Right ventricle myocardium inferior (tissue), 1 donor: ENCODE results near the gene MAML2. TPM values are rescaled to one million over a fixed set of nuclear protein-coding genes. Genes with fewer than 3 reads are reported as not detected.
A peak's percentile ranks its signal among the peaks of the same experiment; 100 is the strongest.
"Not testable (repeated sequence)": the region's sequence is repeated elsewhere in the genome, so short reads cannot be mapped to it uniquely, and the experiment has no call there.

ENCODE experiments used
- ATAC-seq: fragments of 200-7000 bp; cut with Tn5 transposase; one replicate; pipeline ENCODE4 v1.9.1; 2020; ENCODE audit warnings: mild to moderate bottlenecking, moderate library complexity
- DNase-seq: peaks from one replicate; pipeline ENCODE4 v3.0.0; 2021; ENCODE audit errors: missing footprints
- intact Hi-C: fragments of 100-400 bp; cut with DNase I; formaldehyde crosslinking; loops from one replicate; pipeline ENCODE4 v1.11.0; 2022
- total RNA-seq: library from RNA; stranded (reverse); fragmentation: NEBNext Ultra II Directional; extraction: Animal tissue kit (Norgen Biotek cat#: 25700); gene quantifications from one replicate; pipeline ENCODE4 v1.2.1, GENCODE V29; 2021
- donor health status: DM: no; HTN: yes; CAD: no; lungs with severe emphysema.

Gene MAML2
- total RNA-seq, 1 donor from 2014 or later: 5.2 TPM

DNA sequence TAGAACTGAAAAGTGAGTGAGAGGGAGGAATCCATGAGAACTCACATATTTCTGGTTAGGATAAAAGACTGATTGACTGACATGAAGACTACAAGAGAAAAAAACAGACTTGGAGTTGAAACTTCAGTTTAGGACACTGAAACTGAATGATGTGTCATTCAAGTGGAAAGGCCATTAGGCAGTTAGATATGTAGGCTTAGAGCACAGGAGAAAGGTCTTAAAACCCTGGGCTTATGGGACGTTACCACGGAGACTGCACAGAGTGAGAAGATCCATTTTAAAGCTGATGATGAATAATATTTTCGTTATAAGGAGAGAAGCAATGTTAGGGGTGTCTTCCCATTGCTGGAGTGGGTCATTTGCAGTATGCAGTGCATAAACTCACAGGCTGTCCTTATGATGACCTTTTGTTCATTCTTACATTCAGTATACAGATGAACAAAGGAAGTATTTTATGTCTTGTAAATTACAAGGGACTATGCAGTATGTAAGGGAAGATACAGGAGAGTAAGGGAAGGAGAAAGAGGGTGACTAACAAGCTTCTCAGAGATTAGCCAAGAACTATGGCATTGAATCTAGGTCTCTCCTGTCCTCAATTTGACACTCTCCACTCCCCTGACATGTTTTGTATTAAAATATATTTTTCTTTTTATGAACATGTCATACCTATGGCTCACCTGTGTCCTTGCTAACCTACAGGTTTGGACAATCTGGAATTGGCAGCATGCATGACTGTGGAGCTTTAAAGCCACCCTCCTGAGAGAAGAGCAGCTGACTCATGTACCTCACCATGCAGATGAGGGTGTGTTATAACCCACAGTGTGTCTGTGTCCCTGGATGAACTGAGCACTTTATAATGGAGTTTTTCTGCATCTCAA lies 63.7 kb downstream of the MAML2 start:
- no peak for ATAC-seq
- intact Hi-C loops: no loop called here
- no peak for DNase-seq

DNA sequence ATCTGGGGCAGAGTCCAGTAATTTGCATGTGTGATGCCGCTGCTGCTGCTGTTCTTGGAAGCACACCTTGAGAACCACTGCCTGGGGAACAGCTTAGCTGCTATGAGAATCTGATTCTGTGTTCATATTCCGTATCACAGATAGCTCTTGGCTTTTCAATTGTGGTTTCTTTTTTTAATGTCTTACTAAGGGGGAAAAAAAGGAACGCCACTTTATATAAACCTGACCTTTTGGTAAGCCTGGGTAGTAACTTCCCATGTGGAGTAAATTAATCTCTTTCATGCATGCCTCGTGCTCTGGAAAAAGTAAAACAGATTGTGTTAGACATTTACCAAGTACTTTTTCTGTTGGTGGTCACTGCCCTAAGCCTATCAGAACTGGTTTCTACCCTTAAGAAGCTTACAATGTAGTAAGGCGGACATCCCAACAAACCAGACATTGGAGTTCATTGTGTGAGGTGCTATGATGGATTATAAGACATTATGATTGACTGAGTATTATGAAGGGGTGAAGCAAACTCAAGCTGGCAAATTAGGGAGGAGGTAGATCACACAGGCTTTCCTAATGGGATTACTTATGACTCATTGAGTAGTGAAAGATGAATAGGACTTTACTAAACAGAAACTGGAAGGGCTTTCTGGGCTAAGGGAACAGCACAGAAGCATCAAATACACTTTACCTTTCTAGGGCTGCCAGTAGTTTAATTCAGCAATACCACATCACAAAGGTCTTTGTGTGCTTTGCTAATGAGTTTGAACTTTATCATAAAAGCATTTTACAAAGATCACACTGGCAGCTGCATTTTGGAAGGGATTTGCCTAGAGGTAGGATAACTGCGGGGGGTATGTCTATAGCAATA lies 64.7 kb downstream of the MAML2 start:
- intact Hi-C loops: no loop called here
- ATAC-seq (no peak), DNase-seq (no peak)

DNA sequence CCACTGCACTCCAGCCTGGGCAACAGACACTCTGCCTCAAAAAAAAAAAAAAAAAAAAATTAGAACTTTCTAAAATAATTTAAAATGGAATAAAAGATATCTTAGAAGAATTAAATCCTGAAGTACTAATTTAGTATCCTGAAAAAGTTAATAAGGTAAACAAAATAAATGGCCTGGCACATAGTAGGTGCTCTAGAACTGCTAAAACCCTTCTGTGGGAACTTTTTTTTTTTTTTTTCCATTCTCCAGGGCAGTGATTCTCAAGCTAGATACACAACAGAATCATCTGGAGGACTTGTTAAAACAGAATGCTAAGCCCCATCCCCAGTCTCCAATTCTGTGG lies 65.3 kb downstream of the MAML2 start:
- ATAC-seq (no peak), DNase-seq (no peak)
- intact Hi-C loops: no loop called here

DNA sequence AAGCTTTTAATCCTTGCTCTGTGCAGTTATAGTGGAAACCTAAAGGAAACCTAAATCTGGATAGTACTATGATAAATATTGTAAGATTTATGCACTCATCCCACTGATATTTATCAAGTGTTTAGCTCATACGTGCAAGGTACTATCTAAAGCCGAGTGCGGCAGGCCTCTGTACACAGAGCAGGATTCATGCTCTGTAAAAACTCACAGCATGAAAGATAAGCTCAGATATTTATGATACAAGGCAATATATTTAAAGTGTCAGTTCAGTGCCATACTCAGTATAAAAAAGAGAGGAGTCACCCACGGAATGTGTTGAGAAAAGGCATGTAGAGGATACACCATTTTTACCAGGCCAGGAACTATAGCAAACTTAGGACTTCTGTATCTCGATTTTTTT lies 66.2 kb downstream of the MAML2 start:
- DNase-seq (no peak), ATAC-seq (no peak)
- intact Hi-C loops: no loop called here

DNA sequence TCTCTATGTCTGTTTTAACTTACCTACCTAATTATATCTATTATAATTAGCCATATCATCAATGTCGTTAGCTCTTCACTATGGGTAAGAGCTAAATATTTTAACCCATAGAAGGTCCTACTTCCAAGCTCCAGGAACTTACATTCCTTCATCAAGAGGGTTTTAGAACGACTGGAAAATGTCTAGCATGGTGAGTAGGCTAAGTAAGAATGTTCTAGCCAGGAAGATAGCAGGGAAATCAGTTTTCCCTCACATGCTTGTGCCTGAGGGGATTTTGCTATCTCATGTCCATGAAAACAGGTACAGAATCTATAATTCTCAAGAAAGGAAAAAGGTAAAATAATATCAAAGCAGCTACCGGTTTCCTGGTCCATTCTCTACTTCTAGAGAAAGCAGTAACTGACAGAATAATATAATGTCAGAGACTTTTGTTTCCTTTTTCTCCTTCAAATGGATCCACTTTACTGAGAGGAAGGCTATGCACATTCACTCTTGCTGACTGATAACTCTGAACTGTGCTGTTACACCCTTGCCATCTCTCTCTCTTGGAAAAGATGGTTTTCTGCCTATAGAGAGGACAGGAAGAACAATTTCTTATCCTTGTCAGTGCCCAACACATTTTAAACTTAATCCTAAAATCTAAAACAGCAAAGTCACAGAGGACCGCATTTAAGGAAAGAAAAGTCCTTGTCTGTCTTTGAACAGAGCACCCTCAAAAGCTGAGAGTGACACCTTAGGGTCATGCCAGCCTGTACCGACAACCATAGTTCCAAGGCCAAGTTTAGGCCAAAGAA lies 67.0 kb downstream of the MAML2 start:
- intact Hi-C loops: no loop called here
- DNase-seq (no peak), ATAC-seq (no peak)

DNA sequence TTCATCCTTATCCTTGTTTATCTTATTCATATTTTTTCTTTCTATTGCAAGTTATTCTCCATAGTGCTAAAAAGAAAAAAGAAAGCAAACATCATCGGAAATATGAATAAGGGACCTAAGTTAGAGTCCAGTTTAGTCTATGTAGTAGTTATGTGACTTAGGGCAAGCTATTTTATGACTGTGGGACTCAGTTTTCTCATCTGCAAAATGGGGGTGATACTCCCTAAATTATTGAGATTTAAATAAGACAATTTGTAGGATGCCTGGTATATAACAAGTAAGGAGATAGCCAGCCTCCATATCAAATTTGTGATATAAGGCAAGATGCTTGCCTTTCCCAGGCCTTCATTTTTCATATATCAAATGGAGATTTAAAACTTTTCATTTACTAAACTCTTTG lies 69.5 kb downstream of the MAML2 start:
- ATAC-seq (no peak), DNase-seq (no peak)
- intact Hi-C loops: no loop called here

DNA sequence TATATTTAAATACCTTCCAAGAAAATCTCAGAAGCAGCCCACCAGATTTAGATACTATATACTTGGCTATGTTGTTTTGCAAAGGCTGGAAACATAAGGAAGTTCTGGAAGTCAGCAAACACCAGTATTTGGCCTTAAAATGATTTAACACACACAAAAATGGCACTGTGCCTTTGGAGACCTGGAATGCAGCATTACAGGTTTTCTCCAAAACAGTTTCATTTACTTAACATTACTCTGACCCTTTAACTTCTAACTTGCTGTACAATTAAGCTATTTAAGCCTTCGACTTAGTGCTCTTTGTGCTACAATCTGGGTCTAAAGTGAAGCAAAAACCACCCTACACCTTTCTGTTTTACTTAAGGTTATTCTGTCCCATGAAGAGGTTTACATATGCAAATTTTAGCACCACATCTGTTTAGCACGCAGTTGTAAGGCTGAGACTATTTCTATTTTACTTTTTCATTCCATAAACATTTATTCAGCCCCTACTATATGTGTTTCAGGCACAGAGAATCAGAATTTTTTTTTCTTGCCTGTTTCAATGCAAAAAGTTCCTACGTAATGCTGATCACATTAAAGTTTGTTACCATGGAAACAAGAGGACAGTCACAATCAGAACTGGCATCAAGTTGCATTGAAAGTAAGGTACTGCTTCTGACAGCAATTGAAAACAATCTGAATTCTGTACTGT lies 70.3 kb downstream of the MAML2 start:
- intact Hi-C loops: no loop called here
- no peak for ATAC-seq
- no peak for DNase-seq

DNA sequence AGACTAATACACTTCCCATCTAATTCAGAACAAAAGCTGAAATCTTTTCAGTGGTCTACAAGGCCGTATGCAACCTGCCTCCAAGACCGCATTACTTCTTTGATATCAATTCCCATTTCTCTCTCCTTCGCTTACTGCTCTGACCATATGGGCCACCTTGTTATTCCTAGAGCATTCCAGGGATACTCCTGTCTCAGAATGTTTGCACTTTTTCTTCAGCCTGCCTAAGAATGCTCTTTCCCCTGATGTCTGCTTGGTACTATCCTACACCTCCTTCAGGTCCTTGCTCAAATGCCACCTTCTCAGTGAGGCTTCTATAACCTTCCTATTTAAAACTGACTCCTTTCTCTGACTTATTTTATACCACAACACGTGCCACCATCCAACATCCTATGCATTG lies 71.2 kb downstream of the MAML2 start:
- ATAC-seq (no peak), DNase-seq (no peak)
- intact Hi-C loops: no loop called here

DNA sequence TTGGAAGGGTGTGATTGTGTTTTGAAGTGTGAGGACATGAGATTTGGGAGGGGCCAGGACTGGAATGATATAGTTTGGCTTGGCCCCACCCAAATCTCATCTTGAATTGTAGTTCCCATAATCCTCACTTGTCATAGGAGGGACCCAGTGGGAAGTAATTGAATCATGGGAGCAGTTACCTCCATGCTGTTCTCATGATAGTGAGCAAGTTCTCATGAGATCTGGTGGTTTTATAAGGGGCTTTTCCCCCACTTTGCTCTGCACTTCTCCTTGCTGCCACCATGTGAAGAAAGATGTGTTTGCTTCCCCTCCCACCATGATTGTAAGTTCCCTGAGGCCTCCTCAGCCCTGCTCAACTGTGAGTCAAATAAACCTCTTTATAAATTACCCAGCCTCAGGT lies 71.6 kb downstream of the MAML2 start:
- ATAC-seq, DNase-seq, intact Hi-C loops: not testable (repeated sequence)

DNA sequence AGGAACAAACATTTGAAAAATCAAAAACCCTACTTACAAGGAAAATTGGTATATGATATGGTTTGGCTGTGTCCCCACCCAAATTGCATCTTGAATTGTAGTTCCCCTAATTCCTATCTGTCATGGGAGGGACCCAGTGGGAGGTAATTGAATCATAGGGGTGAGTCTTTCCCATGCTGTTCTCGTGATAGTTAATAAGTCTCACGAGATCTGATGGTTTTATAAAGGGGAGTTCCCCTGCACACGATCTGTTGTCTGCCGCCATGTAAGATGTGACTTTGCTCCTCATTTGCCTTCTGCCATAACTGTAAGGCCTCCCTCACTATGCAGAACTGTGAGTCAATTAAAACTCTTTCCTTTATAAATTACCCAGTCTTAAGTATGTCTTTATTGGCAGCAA lies 74.5 kb downstream of the MAML2 start:
- intact Hi-C loops, ATAC-seq, DNase-seq: not testable (repeated sequence)

DNA sequence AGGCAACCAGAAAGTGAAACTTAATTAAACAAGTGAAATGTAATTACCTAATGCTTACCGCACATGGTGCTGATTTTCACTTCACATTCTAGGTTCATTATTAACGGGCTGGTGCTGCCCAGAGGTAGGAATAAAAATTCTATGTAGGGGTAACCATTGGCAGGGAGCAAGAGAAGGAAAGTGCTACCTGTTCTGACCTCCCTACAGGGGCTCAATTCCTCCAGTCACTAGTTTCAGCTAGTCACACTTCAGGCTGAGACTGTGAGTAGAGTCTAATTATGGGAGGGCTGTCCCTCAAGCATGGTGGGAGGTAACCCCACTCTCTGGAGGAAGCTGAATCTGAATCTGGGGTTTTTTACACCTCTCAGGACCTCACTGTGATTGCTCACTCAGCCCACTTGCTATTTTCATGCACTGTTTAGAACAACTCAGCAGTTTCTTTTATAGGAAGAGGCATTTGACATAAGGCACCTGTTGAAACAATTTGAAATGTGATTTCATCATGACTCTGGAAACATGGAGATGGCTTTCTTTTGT lies 75.4 kb downstream of the MAML2 start:
- intact Hi-C loops: no loop called here
- ATAC-seq (peak; percentile 22), DNase-seq (no peak)

DNA sequence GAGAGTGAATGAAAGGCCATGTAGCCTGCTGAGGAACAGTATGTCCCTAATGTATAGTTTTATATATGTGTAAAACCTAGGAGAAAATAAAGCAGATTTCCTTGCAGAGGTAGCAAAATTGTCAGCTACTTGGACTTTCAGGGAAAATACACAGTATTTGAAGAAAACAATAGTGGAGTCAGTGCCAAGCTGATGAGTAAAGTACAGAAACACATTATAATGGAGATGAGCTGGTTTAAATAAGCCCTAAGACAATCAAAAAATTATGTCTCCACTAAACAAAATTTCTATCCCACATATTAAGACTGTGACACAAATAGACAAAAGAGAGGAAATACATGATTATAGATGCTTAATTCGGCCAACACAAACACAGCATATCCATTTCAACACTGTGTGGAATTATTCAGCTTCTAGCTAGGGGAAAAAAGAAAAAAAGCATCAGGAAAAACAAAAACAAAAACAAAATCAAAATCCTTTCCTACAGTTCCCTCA lies 75.9 kb downstream of the MAML2 start:
- intact Hi-C loops: no loop called here
- ATAC-seq (no peak), DNase-seq (no peak)

DNA sequence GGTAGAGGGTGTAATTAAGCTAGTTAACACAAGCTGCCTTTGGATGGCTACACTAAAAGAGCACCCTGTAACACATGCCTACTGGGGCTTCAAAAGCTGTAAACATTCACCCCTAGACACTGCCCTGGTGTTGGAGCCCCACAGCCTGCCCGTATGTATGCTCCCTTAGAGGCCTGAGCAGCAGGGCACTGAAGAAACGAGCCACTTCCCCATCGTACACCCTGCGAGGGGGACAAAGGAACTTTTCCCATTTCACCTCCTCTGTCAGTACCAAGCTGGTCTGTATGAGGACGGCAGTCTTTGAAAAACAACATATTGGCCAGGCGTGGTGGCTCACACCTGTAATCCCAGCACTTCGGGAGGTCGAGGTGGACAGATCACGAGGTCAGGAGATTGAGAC lies 77.0 kb downstream of the MAML2 start:
- DNase-seq (peak; percentile 62), ATAC-seq (no peak)
- intact Hi-C loops: no loop called here

DNA sequence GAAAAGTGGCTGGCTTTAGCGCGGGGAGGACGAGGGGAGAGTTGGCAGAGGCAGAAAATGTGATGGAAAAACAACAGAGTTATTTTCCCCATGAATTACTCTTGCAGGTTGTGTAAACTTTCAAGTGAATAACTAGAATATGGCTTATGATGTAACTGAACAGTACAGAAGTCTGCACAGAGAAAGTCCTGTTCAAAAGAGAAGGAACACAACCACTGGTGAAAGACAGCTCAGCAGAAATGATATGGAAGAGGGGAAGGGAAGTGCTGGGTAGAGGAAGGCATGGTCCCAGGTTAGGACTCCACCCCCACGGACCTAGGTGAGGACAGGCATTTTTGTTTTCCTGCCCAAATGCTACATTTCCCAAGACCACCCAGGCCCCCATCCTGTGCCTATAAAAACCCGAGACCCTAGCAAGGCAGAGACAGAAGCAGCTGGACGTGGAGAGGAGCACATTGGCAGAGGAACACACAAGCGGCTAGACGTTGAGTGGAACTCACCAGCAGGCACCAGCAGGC lies 77.7 kb downstream of the MAML2 start:
- intact Hi-C loops: no loop called here
- DNase-seq (no peak), ATAC-seq (no peak)

DNA sequence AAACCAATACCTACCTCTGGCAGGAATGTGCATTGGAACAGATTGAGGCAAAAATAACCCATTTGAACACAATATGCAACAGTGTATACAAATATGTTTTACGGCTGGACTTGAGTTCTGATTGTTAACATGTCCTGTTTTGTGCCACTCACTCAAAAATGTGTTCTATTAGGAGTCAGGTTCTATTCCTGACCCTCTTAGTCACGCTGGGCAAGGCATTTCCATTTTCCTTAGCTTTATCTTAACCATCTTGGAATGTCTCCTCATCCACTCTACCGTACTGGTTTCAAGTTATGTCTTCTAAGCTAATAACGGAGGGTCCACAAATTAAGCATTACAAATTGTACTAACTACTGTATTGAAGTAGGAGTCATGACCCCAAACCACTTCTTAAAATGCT lies 78.6 kb downstream of the MAML2 start:
- DNase-seq: no peak
- intact Hi-C loops: no loop called here
- no peak for ATAC-seq

DNA sequence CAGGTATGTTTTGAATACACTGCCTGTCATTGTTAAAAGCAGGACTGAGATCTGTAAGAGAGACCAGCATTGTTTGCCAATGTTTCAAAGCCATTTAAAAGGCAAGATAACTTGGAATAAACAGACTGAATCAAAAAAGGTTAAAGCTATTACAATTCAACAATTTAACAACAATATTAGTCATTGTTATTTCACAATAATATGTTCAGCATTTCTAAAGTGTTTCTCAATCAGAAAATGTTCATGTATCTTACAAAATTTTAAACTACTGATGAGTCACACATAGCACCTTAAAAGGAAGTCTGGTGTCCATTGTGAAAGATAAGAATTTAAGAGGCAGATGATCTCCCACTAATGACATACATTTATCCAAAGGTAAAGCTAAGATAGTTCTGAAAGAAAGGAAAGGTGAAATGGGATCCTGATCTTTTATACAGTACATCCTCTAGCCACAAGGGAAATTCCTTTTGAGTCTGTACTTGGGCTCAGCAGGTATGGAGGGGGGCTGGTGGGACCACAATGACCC lies 79.7 kb downstream of the MAML2 start:
- DNase-seq: no peak
- ATAC-seq: peak; percentile 25
- intact Hi-C loops: no loop called here

DNA sequence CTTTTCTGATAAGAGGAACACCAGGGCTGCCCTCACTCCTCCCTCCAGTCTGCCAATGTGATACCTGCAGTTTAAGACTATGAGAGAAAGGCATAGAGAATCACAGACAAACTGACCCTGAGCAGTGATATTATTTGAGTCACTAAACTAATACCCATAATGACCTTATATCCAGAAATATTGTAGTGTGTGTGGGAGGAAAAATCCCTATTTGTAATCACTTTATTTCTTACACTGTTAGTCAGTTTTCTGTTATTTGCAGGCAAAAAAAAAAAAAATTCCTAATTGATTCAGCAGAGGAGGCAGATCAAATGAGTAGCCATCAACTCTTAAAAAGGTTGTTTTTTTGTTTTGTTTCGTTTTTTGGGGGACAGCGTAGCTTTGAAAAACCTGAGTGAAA lies 82.5 kb downstream of the MAML2 start:
- ATAC-seq (no peak), DNase-seq (no peak)
- intact Hi-C loops: no loop called here

DNA sequence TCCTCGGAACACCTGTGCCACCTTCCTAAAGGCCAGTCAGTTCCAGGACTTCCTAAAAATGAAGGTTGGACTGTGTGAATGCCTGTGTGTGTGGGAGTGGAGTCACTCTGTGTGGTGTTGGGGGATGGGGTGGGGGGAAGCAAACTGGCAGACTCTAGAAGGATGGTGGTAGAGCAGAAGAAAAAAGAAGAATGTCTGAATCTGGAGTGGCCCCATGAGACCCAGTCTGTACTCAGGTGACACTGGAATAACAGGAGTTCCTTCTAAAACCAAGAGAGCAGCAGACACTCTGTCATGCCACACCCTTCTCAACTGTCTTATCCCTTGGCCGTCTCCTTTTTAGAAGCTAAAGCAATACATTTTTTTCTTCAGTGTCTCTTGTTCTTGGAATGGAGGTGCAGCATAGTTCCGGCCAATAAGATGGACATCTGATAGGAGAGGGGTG lies 82.9 kb downstream of the MAML2 start:
- DNase-seq (no peak), ATAC-seq (no peak)
- intact Hi-C loops: no loop called here
